HFFc6 (cell line): ENCODE results near the gene IGF1R. TPM values are rescaled to one million over a fixed set of nuclear protein-coding genes. Genes with fewer than 3 reads are reported as not detected.
A peak's percentile ranks its signal among the peaks of the same experiment; 100 is the strongest.

Source experiments
- DNase-seq: peaks from one replicate; pipeline ENCODE4 v3.0.0-alpha.2; 2018
- H3K27ac Mint-ChIP-seq: 2 replicates; pipeline ENCODE4 v1.8.0; 2020; ENCODE audit warnings: mild to moderate bottlenecking, mixed read lengths
- H3K27me3 Mint-ChIP-seq: 2 replicates; pipeline ENCODE4 v1.8.0; 2021; ENCODE audit warnings: mild to moderate bottlenecking, moderate library complexity, mixed read lengths; ENCODE audit not compliant: insufficient read depth
- H3K36me3 Mint-ChIP-seq: 2 replicates; pipeline ENCODE4 v1.8.0; 2021; ENCODE audit warnings: low read depth, mixed read lengths
- H3K4me1 Mint-ChIP-seq: 2 replicates; pipeline ENCODE4 v1.8.0; 2020; ENCODE audit warnings: low read depth, mixed read lengths
- H3K4me3 Mint-ChIP-seq: 2 replicates; pipeline ENCODE4 v1.8.0; 2020; ENCODE audit warnings: mild to moderate bottlenecking, moderate library complexity, mixed read lengths
- H3K9me3 Mint-ChIP-seq: 2 replicates; pipeline ENCODE4 v1.8.0; 2020; ENCODE audit warnings: mild to moderate bottlenecking, mixed read lengths
- total RNA-seq, 6 experiments: library from RNA; stranded (reverse); fragmentation: NEBNext Ultra II Directional; extraction: Animal tissue kit (Norgen Biotek cat#: 25700); gene quantifications; 2 replicates in 1 of 6; 3 replicates in 5 of 6; pipeline ENCODE4 v1.2.3, GENCODE V29; 2021
- TF ChIP-seq, protein P1 (sequence below): fragments of 200-600 bp; sonication (generic); IDR thresholded peaks from 2 replicates; pipeline ENCODE4 v1.5.0; 2021; ENCODE audit warnings: antibody characterized with exemption, mild to moderate bottlenecking

IGF1R gene
- total RNA-seq, 6 experiments from 2014 or later: 46.7 to 61.9 (median 50.1) TPM

DNA sequence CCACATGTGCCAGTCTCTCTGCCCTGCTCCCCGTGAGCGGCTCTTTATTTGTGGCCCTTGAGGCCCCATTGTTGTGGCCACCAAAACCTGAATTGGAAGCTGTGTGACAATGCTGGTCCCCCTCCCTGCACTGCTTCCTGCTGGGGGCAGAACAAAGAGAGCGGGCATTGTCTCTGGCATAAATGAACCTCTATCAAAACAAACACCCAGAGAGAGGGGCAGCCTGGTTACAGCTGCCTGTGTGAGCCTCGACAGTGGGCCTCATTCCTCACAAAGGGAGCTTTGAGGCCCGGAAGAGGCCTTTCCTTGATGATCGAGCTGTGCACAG lies 152.9 kb downstream of the IGF1R start:
- Mint-ChIP-seq H3K27me3 (peaks cover 1% of the 10 kb centered on the region; the same call in 1 of the 2 replicates), H3K36me3 (no peaks in the 10 kb centered on the region; the same call in none of the 2 replicates), H3K9me3 (no peaks in the 10 kb centered on the region), H3K27ac (peak overlapping the region; percentile 57; the same call in 1 of the 2 replicates), H3K4me3 (peak overlapping the region; percentile 83), H3K4me1 (peaks cover 79% of the 10 kb centered on the region)
- no peak for DNase-seq
- TF ChIP-seq, protein P1, sequence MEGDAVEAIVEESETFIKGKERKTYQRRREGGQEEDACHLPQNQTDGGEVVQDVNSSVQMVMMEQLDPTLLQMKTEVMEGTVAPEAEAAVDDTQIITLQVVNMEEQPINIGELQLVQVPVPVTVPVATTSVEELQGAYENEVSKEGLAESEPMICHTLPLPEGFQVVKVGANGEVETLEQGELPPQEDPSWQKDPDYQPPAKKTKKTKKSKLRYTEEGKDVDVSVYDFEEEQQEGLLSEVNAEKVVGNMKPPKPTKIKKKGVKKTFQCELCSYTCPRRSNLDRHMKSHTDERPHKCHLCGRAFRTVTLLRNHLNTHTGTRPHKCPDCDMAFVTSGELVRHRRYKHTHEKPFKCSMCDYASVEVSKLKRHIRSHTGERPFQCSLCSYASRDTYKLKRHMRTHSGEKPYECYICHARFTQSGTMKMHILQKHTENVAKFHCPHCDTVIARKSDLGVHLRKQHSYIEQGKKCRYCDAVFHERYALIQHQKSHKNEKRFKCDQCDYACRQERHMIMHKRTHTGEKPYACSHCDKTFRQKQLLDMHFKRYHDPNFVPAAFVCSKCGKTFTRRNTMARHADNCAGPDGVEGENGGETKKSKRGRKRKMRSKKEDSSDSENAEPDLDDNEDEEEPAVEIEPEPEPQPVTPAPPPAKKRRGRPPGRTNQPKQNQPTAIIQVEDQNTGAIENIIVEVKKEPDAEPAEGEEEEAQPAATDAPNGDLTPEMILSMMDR: no peak

DNA sequence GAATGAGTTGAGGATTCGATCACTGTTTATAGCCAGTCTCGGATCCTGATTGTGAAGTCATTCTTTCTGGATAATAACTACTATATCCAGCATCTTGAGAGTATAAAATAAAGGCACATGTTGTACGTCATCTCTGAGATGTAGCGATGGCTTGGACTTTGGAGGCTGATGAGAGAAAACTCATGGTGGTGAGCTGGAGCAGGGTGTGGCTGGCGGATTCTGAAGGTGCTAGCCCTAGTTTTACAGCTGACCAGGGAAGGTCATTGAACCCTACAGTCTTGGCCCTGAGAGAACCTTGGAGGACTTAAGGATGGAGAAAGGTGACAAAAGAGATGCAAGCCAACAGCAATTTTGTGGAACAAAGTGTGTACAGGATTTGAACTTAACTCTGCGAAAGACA lies 153.8 kb downstream of the IGF1R start:
- no peak overlapping the region for H3K27ac Mint-ChIP-seq
- no peaks in the 10 kb centered on the region; the same call in none of the 2 replicates for H3K36me3 Mint-ChIP-seq
- no peak overlapping the region for H3K4me3 Mint-ChIP-seq
- TF ChIP-seq, protein P1: no peak
- DNase-seq: no peak
- H3K27me3 Mint-ChIP-seq: peaks cover 1% of the 10 kb centered on the region; the same call in 1 of the 2 replicates
- peaks cover 86% of the 10 kb centered on the region for H3K4me1 Mint-ChIP-seq
- no peaks in the 10 kb centered on the region for H3K9me3 Mint-ChIP-seq

DNA sequence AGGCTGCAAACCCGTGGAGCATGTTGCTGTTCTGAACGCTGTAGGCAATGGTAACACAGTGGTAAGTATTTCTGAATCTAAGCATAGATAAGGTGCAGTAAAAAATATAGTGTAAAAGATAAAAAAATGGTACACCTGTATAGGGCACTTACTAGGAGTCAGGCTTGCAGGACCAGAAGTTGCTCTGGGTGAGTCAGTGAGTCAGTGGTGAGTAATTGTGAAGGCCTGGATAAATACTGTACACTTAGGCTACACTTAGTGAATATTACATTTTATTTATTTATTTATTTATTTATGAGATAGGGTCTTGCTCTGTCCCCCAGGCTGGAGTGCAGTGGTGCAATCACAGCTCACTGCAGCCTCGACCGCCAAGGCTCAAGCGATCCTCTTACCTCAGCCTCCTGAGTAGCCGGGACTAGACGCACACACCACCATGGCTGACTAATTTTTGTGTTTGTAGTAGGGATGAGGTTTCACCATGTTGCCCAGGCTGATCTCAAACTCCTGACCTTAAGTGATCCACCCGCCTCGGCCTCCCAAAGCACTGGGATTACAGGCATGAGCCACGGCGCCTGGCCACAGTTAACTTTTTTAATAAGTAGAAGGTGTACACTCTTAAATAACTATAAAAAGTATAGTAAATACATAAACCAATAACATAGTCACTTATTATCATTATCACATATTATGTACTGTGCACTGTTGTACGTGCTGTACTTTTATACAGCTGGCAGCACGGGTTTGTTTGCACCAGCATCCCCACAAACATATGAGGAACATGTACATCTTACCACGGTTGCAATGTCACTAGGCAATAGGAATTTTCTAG lies 155.1 kb downstream of the IGF1R start:
- H3K27me3 Mint-ChIP-seq: peaks cover 1% of the 10 kb centered on the region; the same call in 1 of the 2 replicates
- no peaks in the 10 kb centered on the region for H3K9me3 Mint-ChIP-seq
- peaks cover 83% of the 10 kb centered on the region for H3K4me1 Mint-ChIP-seq
- DNase-seq: peak; percentile 64
- TF ChIP-seq, protein P1: no peak
- no peaks in the 10 kb centered on the region; the same call in 1 of the 2 replicates for H3K36me3 Mint-ChIP-seq
- no peak overlapping the region; the same call in 1 of the 2 replicates for H3K27ac Mint-ChIP-seq
- no peak overlapping the region for H3K4me3 Mint-ChIP-seq

DNA sequence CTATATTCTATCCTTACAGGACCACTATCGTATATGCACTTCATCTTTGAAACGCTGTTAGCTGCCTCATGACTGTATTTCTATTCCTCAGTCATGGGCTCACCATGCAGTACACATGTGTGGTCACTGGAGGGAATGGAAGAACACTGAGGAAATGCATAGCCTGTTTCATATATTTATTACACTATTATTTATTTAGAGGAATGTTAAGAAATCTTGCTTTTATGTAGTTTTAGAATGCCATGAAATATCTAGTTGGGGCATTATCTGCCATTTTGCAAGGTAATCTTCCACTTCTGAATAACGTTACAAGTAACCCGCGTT lies 155.7 kb downstream of the IGF1R start:
- H3K4me3 Mint-ChIP-seq: no peak overlapping the region
- peaks cover 77% of the 10 kb centered on the region for H3K4me1 Mint-ChIP-seq
- peaks cover 1% of the 10 kb centered on the region; the same call in 1 of the 2 replicates for H3K27me3 Mint-ChIP-seq
- no peak overlapping the region; the same call in 1 of the 2 replicates for H3K27ac Mint-ChIP-seq
- no peaks in the 10 kb centered on the region for H3K9me3 Mint-ChIP-seq
- DNase-seq: no peak
- H3K36me3 Mint-ChIP-seq: no peaks in the 10 kb centered on the region; the same call in 1 of the 2 replicates
- TF ChIP-seq, protein P1: peak; percentile 66

DNA sequence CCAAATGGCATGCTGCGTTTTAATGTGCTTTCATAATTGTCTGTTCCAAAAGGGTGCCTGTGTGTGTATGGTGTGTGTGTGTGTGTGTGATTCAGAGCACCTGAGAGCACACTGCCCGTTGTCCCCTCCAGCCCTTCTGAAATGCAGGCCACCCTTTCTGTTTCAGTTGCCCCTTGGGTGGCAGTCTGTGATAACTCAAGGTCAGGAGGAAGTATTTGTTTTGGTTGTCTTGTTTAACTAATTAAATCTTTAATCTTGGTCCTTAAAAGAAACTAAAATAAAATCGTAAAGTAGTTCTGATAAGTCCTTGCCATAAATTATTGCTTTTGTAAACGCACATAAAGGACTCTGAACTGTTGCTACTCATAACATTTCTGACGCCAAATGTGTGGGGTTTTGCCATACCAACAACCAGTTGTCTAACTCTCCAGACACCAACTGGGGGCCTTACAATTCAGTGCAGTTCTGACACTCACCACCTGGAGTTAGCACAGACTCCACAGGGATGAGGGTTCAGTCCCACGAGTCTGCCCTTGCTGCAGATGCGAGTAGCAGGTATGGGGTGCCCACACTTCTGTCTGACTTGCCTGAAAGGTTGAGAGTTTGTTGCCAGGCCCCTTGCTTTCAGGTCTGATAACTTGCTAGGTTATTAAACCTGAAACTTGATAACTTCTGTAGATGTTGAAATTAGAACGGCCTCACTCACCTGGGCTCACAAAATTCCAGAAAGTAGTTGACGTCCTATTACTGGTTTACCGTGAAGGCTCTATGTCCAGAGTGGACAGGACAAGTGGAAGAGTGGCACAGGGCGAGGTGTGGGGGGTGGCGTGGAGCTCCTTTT lies 157.3 kb downstream of the IGF1R start:
- Mint-ChIP-seq H3K27me3 (no peaks in the 10 kb centered on the region; the same call in 1 of the 2 replicates), H3K36me3 (no peaks in the 10 kb centered on the region; the same call in 1 of the 2 replicates), H3K4me3 (no peak overlapping the region), H3K27ac (no peak overlapping the region), H3K9me3 (no peaks in the 10 kb centered on the region), H3K4me1 (peaks cover 61% of the 10 kb centered on the region)
- DNase-seq: no peak
- TF ChIP-seq, protein P1: peak; percentile 45
